HFF-Myc (cell line): ENCODE results near the gene FRMD4B.

Experiments used
- DNase-seq: peaks from one replicate; pipeline ENCODE4 v3.0.0-alpha.2; 2011; ENCODE audit warnings: low read depth; ENCODE audit errors: extremely low read depth
- H3K4me3 ChIP-seq: replicated peaks from 2 replicates; pipeline ENCODE4 v1.5.1; 2011; ENCODE audit warnings: low read depth, mild to moderate bottlenecking, control low read depth, low read length
- CTCF ChIP-seq: IDR thresholded peaks from 2 replicates; pipeline ENCODE4 v1.5.1; 2012; ENCODE audit warnings: mild to moderate bottlenecking, low read depth, low read length, control low read depth; ENCODE audit errors: missing control alignments

FRMD4B gene

GRCh38 chr3:69141313-69141712, 244.6 kb downstream of the FRMD4B start:
- no peak overlapping the region for H3K4me3 ChIP-seq
- DNase-seq, result no peak
- no peak for TF ChIP-seq CTCF

- no peak for TF ChIP-seq CTCF
- no peak for DNase-seq
- no peak overlapping the region for H3K4me3 ChIP-seq
Observed at GRCh38 chr3:69137412-69137811, 248.5 kb downstream of the FRMD4B start.

DNA sequence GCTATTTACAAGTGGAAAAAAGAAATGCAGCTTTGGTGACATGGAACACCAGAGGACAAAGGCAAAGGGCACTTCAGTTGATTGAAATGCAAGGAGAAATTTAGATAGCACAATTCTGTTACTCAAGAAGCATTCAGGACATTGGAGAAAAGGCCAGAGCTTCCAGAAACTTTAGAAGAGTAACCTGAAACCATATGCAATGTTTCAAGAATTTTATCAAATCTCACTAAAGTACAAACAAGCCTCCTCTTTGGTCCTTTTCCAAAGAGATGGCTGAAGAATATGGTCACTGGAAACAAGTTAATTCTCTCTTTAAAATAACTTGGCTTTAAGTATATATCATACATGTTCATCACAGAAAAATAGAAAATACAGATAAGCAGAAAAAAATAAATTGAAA, 248.9 kb downstream of the FRMD4B start:
- H3K4me3 ChIP-seq, result no peak overlapping the region

GRCh38 chr3:69130689-69131088, 255.2 kb downstream of the FRMD4B start:
- H3K4me3 ChIP-seq, result no peak overlapping the region
- no peak for TF ChIP-seq CTCF
- no peak for DNase-seq

More for the DNA sequence above, 248.9 kb downstream of the FRMD4B start:
- no peak for DNase-seq
- no peak for TF ChIP-seq CTCF

GRCh38 chr3:69129531-69129930, 256.4 kb downstream of the FRMD4B start:
- no peak for DNase-seq
- H3K4me3 ChIP-seq, result no peak overlapping the region
- TF ChIP-seq CTCF, result no peak

- no peak for DNase-seq
- no peak for TF ChIP-seq CTCF
Observed at GRCh38 chr3:69128509-69128908, 257.4 kb downstream of the FRMD4B start.

GRCh38 chr3:69126999-69127398, 258.9 kb downstream of the FRMD4B start:
- no peak for DNase-seq
- TF ChIP-seq CTCF, result no peak
- no peak overlapping the region for H3K4me3 ChIP-seq

More at GRCh38 chr3:69128509-69128908, 257.4 kb downstream of the FRMD4B start:
- H3K4me3 ChIP-seq, result no peak overlapping the region
